ENCODE results near the gene LRRK1. TPM values are rescaled to one million over a fixed set of nuclear protein-coding genes. Genes with fewer than 3 reads are reported as not detected.

Gene LRRK1
- total RNA-seq, 1 donor from 2014 or later = 4.8 TPM

GRCh38 chr15:101053261-101053660 is 134.1 kb downstream of the LRRK1 start:
- DNase-seq (ENCODE audit: low read depth in 2 of 2) = no peak

- no peak for DNase-seq (ENCODE audit: low read depth in 2 of 2)
Observed at GRCh38 chr15:101054116-101054515, 135.0 kb downstream of the LRRK1 start.

GRCh38 chr15:101054991-101055390 is 135.8 kb downstream of the LRRK1 start:
- no peak for DNase-seq (ENCODE audit: low read depth in 2 of 2)

- no peak for DNase-seq (ENCODE audit: low read depth in 2 of 2)
Observed at GRCh38 chr15:101055411-101055810, 136.3 kb downstream of the LRRK1 start.

DNA sequence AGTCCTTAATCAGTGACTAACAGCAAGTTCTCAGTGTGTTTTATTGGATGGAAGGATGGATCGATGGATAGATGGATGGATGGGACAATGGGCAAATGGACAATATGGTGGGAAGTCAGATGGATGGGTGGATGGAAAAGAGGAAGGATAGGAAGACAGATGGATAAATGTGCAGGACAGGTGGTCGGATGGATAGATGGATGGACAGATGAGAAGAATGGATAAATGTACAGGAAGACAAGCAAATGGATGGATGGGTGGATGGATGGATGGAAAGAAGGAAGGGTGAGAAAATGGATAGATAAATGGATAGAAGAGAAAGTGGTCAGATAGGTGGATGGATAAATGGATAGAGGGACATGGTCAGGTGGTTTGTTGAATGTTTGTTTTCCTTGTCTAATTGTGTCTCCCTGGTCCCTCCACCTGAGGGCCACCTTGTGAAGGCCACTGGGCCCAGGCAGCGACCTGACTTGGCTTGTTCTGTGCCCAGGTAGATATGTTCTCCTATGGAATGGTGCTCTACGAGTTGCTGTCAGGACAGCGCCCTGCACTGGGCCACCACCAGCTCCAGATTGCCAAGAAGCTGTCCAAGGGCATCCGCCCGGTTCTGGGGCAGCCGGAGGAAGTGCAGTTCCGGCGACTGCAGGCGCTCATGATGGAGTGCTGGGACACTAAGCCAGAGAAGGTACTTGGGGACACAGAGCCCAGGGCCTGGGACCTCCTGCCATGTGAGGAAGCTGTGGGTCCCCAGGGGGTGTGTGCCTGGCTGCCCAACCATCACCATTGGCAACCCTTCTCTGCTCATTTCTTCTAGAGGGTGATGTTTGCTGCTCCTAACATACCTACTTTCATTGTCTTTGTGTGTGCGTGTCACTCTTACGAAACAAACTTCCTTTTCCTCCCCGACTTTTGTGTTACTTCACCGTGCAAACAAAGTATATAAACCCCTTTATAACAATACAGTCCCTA is 137.5 kb downstream of the LRRK1 start:
- DNase-seq (ENCODE audit: low read depth in 2 of 2) = peak; percentile 46 to 52

DNA sequence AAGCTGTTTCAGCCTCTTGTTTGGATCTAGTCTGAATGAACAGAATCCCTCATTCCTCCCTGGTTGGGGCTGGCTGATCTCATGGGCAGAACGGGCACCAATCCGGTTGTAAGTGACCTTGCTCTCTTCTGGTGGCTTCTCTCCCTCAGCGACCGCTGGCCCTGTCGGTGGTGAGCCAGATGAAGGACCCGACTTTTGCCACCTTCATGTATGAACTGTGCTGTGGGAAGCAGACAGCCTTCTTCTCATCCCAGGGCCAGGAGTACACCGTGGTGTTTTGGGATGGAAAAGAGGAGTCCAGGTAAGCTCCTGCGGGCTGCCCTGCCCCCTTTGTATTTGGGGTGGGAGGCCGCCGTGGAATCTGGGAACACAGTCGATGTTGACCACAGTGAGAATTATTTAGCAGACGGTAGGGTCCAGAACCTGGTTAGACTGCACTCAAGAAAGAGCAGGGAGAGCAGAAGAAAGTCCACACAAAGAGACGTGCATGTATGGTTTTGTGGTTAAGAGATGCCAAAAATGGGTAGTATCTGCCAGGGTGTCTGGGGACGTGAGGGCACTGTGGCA is 138.8 kb downstream of the LRRK1 start:
- DNase-seq (ENCODE audit: low read depth in 2 of 2) = no peak

GRCh38 chr15:101058735-101059134 is 139.6 kb downstream of the LRRK1 start:
- no peak for DNase-seq (ENCODE audit: low read depth in 2 of 2)

- no peak for DNase-seq (ENCODE audit: low read depth in 2 of 2)
Observed at GRCh38 chr15:101059381-101060341, 140.5 kb downstream of the LRRK1 start.

DNA sequence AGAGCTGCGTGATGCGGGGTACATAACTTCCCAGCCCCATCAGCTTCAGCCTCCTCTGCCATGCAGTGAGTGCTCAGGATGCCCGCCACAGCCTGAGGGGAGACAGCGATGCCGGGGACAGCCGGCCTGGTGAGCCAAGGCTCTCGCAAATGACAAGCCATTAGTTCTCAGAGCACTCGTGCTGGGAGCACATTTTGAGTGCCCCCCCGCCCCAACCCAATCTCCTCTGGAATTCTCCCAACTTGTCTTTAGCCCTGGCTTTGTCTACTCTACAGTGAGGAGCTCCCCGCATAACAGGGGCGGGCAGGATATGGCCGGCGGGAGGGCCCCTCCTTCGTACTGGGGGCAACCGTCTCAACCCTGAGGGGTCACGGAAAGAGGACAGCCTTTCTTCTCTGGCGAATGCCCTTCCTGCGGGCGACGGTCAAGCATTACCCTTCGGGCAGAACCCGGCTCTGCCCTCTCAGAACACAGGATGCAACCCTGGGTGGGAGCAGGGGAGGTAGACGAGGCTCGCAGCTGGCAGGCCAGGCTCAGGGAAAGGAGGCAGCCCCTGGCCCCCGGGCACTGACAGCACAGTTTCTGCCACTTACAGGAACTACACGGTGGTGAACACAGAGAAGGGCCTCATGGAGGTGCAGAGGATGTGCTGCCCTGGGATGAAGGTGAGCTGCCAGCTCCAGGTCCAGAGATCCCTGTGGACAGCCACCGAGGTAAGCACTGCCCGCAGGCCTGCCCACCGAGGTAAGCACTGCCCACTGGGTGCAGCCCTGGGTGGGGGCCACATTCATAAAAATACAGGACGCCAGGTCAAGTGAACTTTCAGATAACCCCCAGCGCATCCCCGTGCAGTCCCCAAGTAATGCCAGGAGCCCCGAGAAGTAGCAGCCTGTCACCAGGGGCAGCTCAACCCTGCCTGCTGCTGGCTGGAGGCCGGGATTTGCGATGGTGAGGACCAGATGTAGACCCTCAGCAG is 141.7 kb downstream of the LRRK1 start:
- no peak for DNase-seq (ENCODE audit: low read depth in 2 of 2)

DNA sequence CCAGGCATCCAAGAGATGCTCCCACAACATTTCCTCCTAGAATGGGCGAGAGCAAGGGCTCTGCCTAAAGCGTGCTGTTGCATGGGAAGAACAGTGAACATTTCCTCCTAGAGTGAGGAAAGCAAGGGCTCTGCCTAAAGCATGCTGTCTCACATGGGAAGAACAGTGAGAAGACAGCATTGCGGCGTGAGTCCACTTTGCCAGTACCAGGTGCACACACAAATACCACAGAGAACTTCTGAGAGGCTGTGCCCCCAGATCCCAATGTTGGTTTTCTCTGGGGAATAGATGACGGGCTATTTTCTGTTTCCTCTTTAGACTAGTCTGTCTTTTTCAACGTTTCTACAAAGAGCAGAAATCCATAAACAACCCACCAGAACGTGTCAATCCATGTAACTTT is 142.9 kb downstream of the LRRK1 start:
- no peak for DNase-seq (ENCODE audit: low read depth in 2 of 2)

DNA sequence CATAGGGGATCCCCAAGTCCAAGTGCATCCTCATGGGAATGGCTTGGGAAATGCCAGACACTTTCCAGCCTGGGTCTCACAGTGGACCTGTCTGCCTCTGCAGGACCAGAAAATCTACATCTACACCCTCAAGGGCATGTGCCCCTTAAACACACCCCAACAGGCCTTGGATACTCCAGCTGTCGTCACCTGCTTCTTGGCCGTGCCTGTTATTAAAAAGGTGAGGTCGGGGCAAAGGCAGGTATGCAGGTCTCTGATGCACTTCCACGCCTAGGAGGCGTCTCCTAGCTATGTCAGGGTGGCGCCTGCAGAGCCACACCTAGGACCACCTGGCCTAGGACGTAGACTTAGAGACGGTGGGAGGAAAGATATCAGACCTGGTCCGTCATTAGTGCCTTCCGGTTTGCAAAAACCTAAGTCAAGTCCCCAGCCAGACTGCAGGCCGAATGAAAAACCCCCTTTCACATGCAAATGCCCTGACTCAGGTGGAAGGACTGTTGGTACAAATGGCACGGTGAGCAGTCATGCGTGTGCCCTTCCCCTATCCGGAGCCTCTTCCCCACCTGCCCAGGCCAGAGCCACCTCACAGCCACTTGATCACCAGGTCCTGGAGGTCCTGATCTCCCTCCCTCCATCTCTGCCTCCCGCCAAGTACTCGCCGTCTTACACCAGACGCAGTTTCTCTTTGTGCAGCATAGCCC is 143.5 kb downstream of the LRRK1 start:
- DNase-seq (ENCODE audit: low read depth in 2 of 2) = no peak

- DNase-seq (ENCODE audit: low read depth in 2 of 2) = no peak
Observed at GRCh38 chr15:101063212-101063611, 144.1 kb downstream of the LRRK1 start.

- no peak for DNase-seq (ENCODE audit: low read depth in 2 of 2)
Observed at GRCh38 chr15:101063891-101064794, 145.0 kb downstream of the LRRK1 start.

DNA sequence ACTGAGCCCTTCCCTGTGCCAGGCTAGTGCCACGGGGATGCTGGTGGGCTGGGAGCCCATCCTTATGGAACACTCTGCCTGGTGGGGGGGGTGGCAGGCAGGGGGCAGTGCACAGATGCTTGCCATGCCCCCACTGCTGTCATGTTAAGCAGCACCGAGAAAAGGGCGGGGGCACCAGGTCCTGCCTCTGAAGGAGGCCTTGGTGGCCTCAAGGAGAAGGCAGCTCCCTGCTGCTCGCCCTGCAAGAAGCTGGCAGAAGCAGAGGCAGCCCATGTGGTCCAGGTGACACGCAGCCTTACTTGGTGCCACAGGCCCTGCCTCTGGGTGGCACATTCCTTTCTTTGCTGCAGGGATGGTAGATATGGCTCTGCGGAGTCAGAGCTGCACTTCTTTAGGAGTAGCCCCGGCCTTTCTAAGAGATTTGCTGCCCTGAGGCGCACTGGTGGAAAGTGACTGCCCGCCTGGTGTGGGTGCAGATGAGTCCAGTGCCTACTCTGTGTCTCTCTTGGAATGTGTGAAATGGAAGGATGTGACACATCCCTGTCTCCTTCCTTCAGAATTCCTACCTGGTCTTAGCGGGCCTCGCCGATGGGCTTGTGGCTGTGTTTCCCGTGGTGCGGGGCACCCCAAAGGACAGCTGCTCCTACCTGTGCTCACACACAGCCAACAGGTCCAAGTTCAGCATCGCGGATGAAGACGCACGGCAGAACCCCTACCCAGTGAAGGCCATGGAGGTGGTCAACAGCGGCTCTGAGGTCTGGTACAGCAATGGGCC is 145.8 kb downstream of the LRRK1 start:
- no peak for DNase-seq (ENCODE audit: low read depth in 2 of 2)

GRCh38 chr15:101065570-101066221 is 146.5 kb downstream of the LRRK1 start:
- DNase-seq (ENCODE audit: low read depth in 2 of 2) = no peak

- peak in 1 of 2 donors; percentile 25 for DNase-seq (ENCODE audit: low read depth in 2 of 2)
Observed at GRCh38 chr15:101066501-101067408, 147.6 kb downstream of the LRRK1 start.

Data from lung microvascular endothelial cell (primary cell).